HuH-7.5 (cell line): Measurements from ENCODE around the gene ABCA13.

Experiments used
- DNase-seq: peaks from one replicate; pipeline ENCODE4 v3.0.0; 2011; ENCODE audit warnings: low spot score

ABCA13 gene

GRCh38 chr7:48300301-48300700 is 129.0 kb downstream of the ABCA13 start:
- no peak for DNase-seq

- no peak for DNase-seq
Observed at GRCh38 chr7:48301201-48301600, 129.9 kb downstream of the ABCA13 start.

GRCh38 chr7:48304641-48305040 is 133.4 kb downstream of the ABCA13 start:
- DNase-seq: no peak

GRCh38 chr7:48305661-48306060 is 134.4 kb downstream of the ABCA13 start:
- no peak for DNase-seq

- no peak for DNase-seq
Observed at GRCh38 chr7:48307041-48307714, 135.9 kb downstream of the ABCA13 start.

- DNase-seq: no peak
Observed at GRCh38 chr7:48309720-48310119, 138.5 kb downstream of the ABCA13 start.

- DNase-seq: no peak
Observed at GRCh38 chr7:48311464-48312100, 140.3 kb downstream of the ABCA13 start.

- no peak for DNase-seq
Observed at GRCh38 chr7:48312151-48312550, 140.9 kb downstream of the ABCA13 start.

- no peak for DNase-seq
Observed at GRCh38 chr7:48316768-48317167, 145.5 kb downstream of the ABCA13 start.

- no peak for DNase-seq
Observed at GRCh38 chr7:48317360-48317759, 146.1 kb downstream of the ABCA13 start.

- no peak for DNase-seq
Observed at GRCh38 chr7:48321319-48322010, 150.2 kb downstream of the ABCA13 start.

- peak; percentile 30 for DNase-seq
Observed at GRCh38 chr7:48337012-48337621, 165.9 kb downstream of the ABCA13 start.

- no peak for DNase-seq
Observed at GRCh38 chr7:48337781-48338180, 166.5 kb downstream of the ABCA13 start.

- DNase-seq: no peak
Observed at GRCh38 chr7:48347230-48347825, 176.1 kb downstream of the ABCA13 start.

- DNase-seq: no peak
Observed at GRCh38 chr7:48350515-48350914, 179.3 kb downstream of the ABCA13 start.

- DNase-seq: no peak
Observed at GRCh38 chr7:48351900-48352299, 180.6 kb downstream of the ABCA13 start.

- DNase-seq: no peak
Observed at GRCh38 chr7:48355346-48355745, 184.1 kb downstream of the ABCA13 start.

- DNase-seq: no peak
Observed at GRCh38 chr7:48360574-48360973, 189.3 kb downstream of the ABCA13 start.

- DNase-seq: no peak
Observed at GRCh38 chr7:48363174-48363573, 191.9 kb downstream of the ABCA13 start.

- no peak for DNase-seq
Observed at GRCh38 chr7:48365010-48365409, 193.8 kb downstream of the ABCA13 start.

- DNase-seq: no peak
Observed at GRCh38 chr7:48366096-48366495, 194.8 kb downstream of the ABCA13 start.

- no peak for DNase-seq
Observed at GRCh38 chr7:48376263-48376662, 205.0 kb downstream of the ABCA13 start.

GRCh38 chr7:48380921-48381320 is 209.7 kb downstream of the ABCA13 start:
- no peak for DNase-seq
